Suprapubic skin (tissue), 4 donors: ENCODE measurements around the gene HIGD1C. TPM values are rescaled to one million over a fixed set of nuclear protein-coding genes. Genes with fewer than 3 reads are reported as not detected.

Source experiments
- DNase-seq, 2 donors: peaks; one replicate each; pipeline ENCODE4 v3.0.0-alpha.2; 2019; ENCODE audit warnings: low spot score in 2 of 2
- H3K27ac ChIP-seq: fragments of 200-600 bp; sonication (generic); one replicate; pipeline ENCODE4 v1.5.1; 2019
- H3K27me3 ChIP-seq: fragments of 200-600 bp; sonication (generic); one replicate; pipeline ENCODE4 v1.5.1; 2019
- H3K36me3 ChIP-seq: fragments of 200-600 bp; sonication (generic); one replicate; pipeline ENCODE4 v1.5.1; 2019
- H3K4me1 ChIP-seq: fragments of 200-600 bp; sonication (generic); one replicate; pipeline ENCODE4 v1.5.1; 2019
- H3K4me3 ChIP-seq: fragments of 200-600 bp; sonication (generic); one replicate; pipeline ENCODE4 v1.5.1; 2019; ENCODE audit warnings: mild to moderate bottlenecking
- H3K9me3 ChIP-seq: fragments of 200-600 bp; sonication (generic); one replicate; pipeline ENCODE4 v1.5.1; 2019
- CTCF ChIP-seq, 2 donors: fragments of 200-600 bp in 1 of 2; fragments of 450-650 bp in 1 of 2; sonication (generic) in 1 of 2; IDR thresholded peaks; one replicate each; pipeline ENCODE4 v1.5.1; 2016 to 2019; ENCODE audit warnings: antibody characterized with exemption in 2 of 2, mild to moderate bottlenecking in 1 of 2, moderate library complexity in 1 of 2
- EP300 ChIP-seq: sonication (generic); formaldehyde crosslinking; IDR thresholded peaks from one replicate; pipeline ENCODE4 v1.6.1; 2017; ENCODE audit warnings: antibody characterized with exemption
- POLR2A ChIP-seq, 2 donors: fragments of 450-650 bp; IDR thresholded peaks; one replicate each; pipeline ENCODE4 v1.6.1; 2017; ENCODE audit warnings: antibody characterized with exemption in 2 of 2, mild to moderate bottlenecking in 2 of 2, moderate library complexity in 2 of 2
- POLR2AphosphoS5 ChIP-seq, 3 donors: sonication (generic); formaldehyde crosslinking; IDR thresholded peaks; one replicate each; pipeline ENCODE4 v1.6.1; 2017; ENCODE audit warnings: antibody characterized with exemption in 3 of 3
- WGBS: methylation state at CpG from one replicate; pipeline ENCODE4 v1.1.5; 2018; 5-methylcytosine and 5-hydroxymethylcytosine counted together
- total RNA-seq, 4 donors: library from RNA; depleted of rRNA; stranded (reverse); fragments of >200 nt; gene quantifications; one replicate each; pipeline ENCODE4 v1.1.0, GENCODE V29; 2016

HIGD1C gene
- total RNA-seq, 4 donors from 2014 or later, result not detected

DNA sequence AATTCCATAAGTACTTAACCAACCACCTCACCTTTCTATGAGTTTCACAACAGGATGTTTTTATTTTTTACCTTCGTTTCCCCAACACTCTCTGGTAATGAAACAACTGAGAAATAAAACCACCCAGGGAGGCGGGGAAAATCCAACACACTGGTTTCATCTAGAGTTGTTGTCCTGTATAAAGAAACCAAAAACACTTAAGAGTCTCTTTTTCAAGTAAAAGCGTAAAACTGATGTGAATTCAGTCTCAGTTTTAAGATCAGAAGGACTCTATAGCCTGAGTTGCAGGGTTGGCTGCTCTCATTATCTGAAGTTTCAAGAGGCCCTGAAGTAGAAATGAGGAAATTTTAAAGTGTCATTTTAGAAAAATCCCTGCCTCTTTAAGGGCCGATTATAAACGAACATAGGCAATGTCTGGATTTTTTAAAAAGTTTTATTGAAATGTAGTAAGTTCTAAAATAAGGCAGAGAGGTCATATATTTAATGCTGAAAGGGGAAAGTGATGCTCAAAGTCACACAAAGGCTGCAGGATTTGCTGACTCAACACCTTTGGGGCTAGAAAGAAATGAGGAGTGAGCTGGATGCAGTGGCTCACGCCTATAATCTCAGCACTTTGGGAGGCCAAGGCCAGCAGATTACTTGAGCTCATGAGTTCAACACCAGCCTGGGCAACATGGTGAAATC, 27.2 kb downstream of the HIGD1C start:
- TF ChIP-seq CTCF (IDR thresholded peaks at IDR 0.05) (no peak), POLR2AphosphoS5 (IDR thresholded peaks at IDR 0.05) (no peak), EP300 (no peak), POLR2A (IDR thresholded peaks at IDR 0.05) (no peak)
- no peak for DNase-seq
- Histone ChIP-seq H3K27ac (no peak overlapping the region), H3K9me3 (no peaks in the 10 kb centered on the region), H3K27me3 (no peaks in the 10 kb centered on the region), H3K4me1 (peaks cover 5% of the 10 kb centered on the region), H3K36me3 (no peaks in the 10 kb centered on the region), H3K4me3 (no peak overlapping the region)
- WGBS, result 87% methylated on average over 6 of the region's 6 CpGs

GRCh38 chr12:50980545-50980944, 28.2 kb downstream of the HIGD1C start:
- no peak overlapping the region for H3K27ac ChIP-seq
- H3K4me3 ChIP-seq, result no peak overlapping the region
- DNase-seq, result no peak
- H3K36me3 ChIP-seq, result no peaks in the 10 kb centered on the region
- no peak for TF ChIP-seq POLR2AphosphoS5 (IDR thresholded peaks at IDR 0.05)
- TF ChIP-seq CTCF (IDR thresholded peaks at IDR 0.05), result no peak
- TF ChIP-seq EP300, result no peak
- no peak for TF ChIP-seq POLR2A (IDR thresholded peaks at IDR 0.05)
- no peaks in the 10 kb centered on the region for H3K9me3 ChIP-seq
- H3K4me1 ChIP-seq, result peaks cover 15% of the 10 kb centered on the region
- 92% methylated on average over 2 of the region's 2 CpGs for WGBS
- no peaks in the 10 kb centered on the region for H3K27me3 ChIP-seq

DNA sequence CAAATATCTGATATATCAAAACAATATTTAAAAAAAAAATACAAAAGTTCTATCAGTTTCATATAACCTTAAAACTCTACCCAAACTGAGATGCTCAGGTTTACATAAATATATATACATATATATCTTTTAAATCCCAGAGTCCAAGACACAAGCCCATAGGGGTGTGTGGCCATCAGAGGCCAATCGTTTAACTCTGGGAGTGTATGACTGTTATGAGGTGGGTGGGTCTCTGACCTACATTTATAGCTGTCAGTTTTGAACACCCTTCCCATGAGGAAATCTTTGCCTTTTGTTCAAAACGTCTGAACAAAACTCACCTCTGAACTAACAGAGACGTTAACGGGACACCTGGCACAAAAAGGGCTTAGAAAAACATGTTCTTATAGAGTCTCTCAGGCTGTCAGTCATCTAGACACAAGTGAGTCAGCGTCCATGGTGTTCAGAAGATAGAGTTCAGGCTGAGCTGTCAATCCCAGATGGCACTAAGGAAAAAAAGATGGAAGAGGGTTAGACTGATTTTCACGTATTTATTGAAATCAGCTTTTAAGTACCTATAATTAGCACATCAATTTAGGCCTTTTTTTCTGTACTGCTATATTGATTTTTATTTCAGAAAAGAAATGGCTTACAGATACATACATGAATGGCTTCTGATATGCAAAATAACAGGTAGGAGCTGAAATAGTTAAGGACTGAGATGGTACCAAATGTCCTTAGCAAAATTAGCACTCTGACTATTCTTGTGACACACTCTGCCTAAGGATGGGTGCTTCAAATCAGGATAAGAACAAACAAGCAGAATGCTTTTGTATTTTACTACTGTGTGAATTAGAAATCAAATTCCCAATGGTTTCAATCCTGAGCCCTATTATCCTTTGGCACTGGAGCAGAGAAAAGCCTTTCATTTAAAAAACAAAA, 29.2 kb downstream of the HIGD1C start:
- no peak for DNase-seq
- no peaks in the 10 kb centered on the region for H3K27me3 ChIP-seq
- H3K4me1 ChIP-seq, result peaks cover 26% of the 10 kb centered on the region
- H3K4me3 ChIP-seq, result no peak overlapping the region
- no peak overlapping the region for H3K27ac ChIP-seq
- H3K9me3 ChIP-seq, result no peaks in the 10 kb centered on the region
- no peaks in the 10 kb centered on the region for H3K36me3 ChIP-seq
- TF ChIP-seq CTCF (IDR thresholded peaks at IDR 0.05) (no peak), EP300 (no peak), POLR2AphosphoS5 (IDR thresholded peaks at IDR 0.05) (no peak), POLR2A (IDR thresholded peaks at IDR 0.05) (no peak)
- 69% methylated on average over 6 of the region's 6 CpGs for WGBS

DNA sequence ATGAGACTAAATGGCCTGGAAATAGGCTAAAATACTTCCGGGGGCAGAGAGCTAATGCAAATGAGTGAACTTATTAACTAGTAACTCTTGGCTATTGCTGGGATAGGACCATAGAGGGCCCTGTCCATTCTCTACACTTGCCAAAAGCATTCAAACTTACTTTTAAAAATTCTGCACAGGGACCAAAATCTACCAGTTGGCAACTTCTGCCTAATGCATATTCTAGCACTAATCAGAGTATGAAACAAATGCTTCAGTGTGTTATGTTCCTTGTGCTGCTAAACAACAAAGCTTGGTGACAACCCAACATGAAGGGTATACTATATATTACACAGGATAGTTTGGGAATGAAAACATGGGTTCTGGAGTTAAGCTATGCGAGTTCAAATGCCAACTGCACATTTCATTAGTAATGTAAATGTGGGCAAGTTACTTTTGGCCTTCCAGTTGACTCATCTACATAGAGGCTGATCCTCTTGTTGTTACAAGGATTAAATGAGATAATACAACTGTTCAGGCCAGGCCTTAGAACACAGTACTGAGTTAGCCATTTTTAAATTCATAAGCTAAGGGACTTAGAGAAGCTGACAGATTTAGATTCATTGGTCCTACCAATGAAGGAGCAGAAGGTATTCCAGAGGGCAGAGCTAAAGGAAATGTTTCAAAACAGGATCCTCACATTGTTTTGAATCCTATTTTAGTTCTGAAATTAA, 32.4 kb downstream of the HIGD1C start:
- TF ChIP-seq EP300 (no peak), POLR2A (IDR thresholded peaks at IDR 0.05) (no peak), POLR2AphosphoS5 (IDR thresholded peaks at IDR 0.05) (no peak), CTCF (IDR thresholded peaks at IDR 0.05) (no peak)
- no peak for DNase-seq
- Histone ChIP-seq H3K27me3 (no peaks in the 10 kb centered on the region), H3K27ac (peak overlapping the region; percentile 84), H3K4me3 (no peak overlapping the region), H3K9me3 (no peaks in the 10 kb centered on the region), H3K36me3 (peaks cover 15% of the 10 kb centered on the region), H3K4me1 (peaks cover 36% of the 10 kb centered on the region)
- 41% methylated on average over 2 of the region's 2 CpGs for WGBS
